Measurements from ENCODE around the gene MAP7D1. TPM values are rescaled to one million over a fixed set of nuclear protein-coding genes. Genes with fewer than 3 reads are reported as not detected.

Gene MAP7D1
- total RNA-seq, 1 donor from 2014 or later, result 68.3 TPM

Other genes starting within 250 kb of the MAP7D1 start
- 41.8 TPM for gene AGO3, start 225.1 kb upstream of the MAP7D1 start, total RNA-seq
- gene TEKT2, start 72.1 kb upstream of the MAP7D1 start, total RNA-seq, result not detected
- 24.1 TPM for gene ADPRS, start 67.3 kb upstream of the MAP7D1 start, total RNA-seq
- gene COL8A2, start 30.9 kb upstream of the MAP7D1 start, total RNA-seq, result 8.0 TPM
- 55.0 TPM for gene TRAPPC3, start 6.7 kb upstream of the MAP7D1 start, total RNA-seq
- gene THRAP3, start 68.3 kb downstream of the MAP7D1 start, total RNA-seq, result 129 TPM
- gene SH3D21, start 150.2 kb downstream of the MAP7D1 start, total RNA-seq, result 9.5 TPM
- gene EVA1B, start 167.5 kb downstream of the MAP7D1 start, total RNA-seq, result 12.4 TPM
- 34.2 TPM for gene STK40, start 229.8 kb downstream of the MAP7D1 start, total RNA-seq
- gene LSM10, start 241.7 kb downstream of the MAP7D1 start, total RNA-seq, result 28.9 TPM

All from ureter (tissue), 1 donor.